ENCODE data around the gene PAFAH1B2. TPM values are rescaled to one million over a fixed set of nuclear protein-coding genes. Genes with fewer than 3 reads are reported as not detected.

Gene PAFAH1B2
- total RNA-seq, 1 experiment from 2014 or later = 154 TPM

- TF ChIP-seq CTCF (IDR thresholded peaks at IDR 0.05 in 2 of 3, conservative IDR thresholded peaks at IDR 0.05 in 1 of 3; ENCODE audit: borderline replicate concordance in 1 of 3, insufficient read depth in 1 of 3, low read depth in 2 of 3, low read length in 2 of 3) = no peak
- no peak for TF ChIP-seq ZFX (IDR thresholded peaks at IDR 0.05)
- no peak for TF ChIP-seq SRF (IDR thresholded peaks at IDR 0.05; ENCODE audit: low read depth)
- TF ChIP-seq MAX (IDR thresholded peaks at IDR 0.05) = no peak
- TF ChIP-seq ATF3 (IDR thresholded peaks at IDR 0.05) = no peak
Measured at GRCh38 chr11:117186431-117186761, 42.3 kb downstream of the PAFAH1B2 start (continued).

- Histone ChIP-seq H3K4me2 (ENCODE audit: low read length) (no peak overlapping the region), H3K27me3 (ENCODE audit: insufficient read depth, low read length) (no peaks in the 10 kb centered on the region), H3K27ac (ENCODE audit: low read depth, low read length) (no peak overlapping the region), H3K79me2 (ENCODE audit: insufficient read depth, low read length) (no peaks in the 10 kb centered on the region), H3K9ac (ENCODE audit: low read length) (no peak overlapping the region), H3K36me3 (ENCODE audit: control insufficient read depth in 1 of 2, insufficient read depth in 2 of 2, low read length in 2 of 2) (peaks cover 3 to 7% of the 10 kb centered on the region in 2 experiments; a peak in 2 of 4 replicates), H4K20me1 (ENCODE audit: insufficient read depth) (no peaks in the 10 kb centered on the region), H3K9me3 (ENCODE audit: control insufficient read depth in 1 of 2, insufficient read depth in 1 of 2, low read depth in 1 of 2, low read length in 2 of 2) (no peaks in the 10 kb centered on the region), H3K9me2 (ENCODE audit: insufficient read depth) (no peaks in the 10 kb centered on the region), H3K4me3 (replicated peaks in 1 of 2; ENCODE audit: low read depth in 1 of 2, low read length in 2 of 2) (no peak overlapping the region), H3K4me1 (ENCODE audit: control insufficient read depth in 1 of 2, insufficient read depth in 2 of 2, low read length in 2 of 2) (no peaks in the 10 kb centered on the region), H2AFZ (ENCODE audit: low read depth, low read length, poor library complexity, severe bottlenecking) (no peak overlapping the region)
- ChIA-PET CTCF (no interaction called here), POLR2A (no interaction called here), RAD21 (ENCODE audit: low non-redundant PET in 1 of 2, low total read pairs in 2 of 2, uncharacterized antibody in 2 of 2, unreplicated experiment in 2 of 2) (no interaction called here)
- intact Hi-C loops (cut with micrococcal nuclease) = no loop called here
- ATAC-seq = no peak
- no TSS peak for BruUV-seq (replicated peaks)
- no peak for TF ChIP-seq ATF3 (IDR thresholded peaks at IDR 0.05)
- no peak for TF ChIP-seq ZFX (IDR thresholded peaks at IDR 0.05)
- TF ChIP-seq CTCF (IDR thresholded peaks at IDR 0.05 in 2 of 3, conservative IDR thresholded peaks at IDR 0.05 in 1 of 3; ENCODE audit: borderline replicate concordance in 1 of 3, insufficient read depth in 1 of 3, low read depth in 2 of 3, low read length in 2 of 3) = no peak
- no peak for TF ChIP-seq CBX3 (IDR thresholded peaks at IDR 0.05; ENCODE audit: low read depth)
- no peak for TF ChIP-seq POLR2A (IDR thresholded peaks at IDR 0.05; ENCODE audit: borderline replicate concordance, extremely low read depth, insufficient read depth, insufficient read length)
- no peak for DNase-seq (ENCODE audit: low read depth, low spot score)
Measured at GRCh38 chr11:117187007-117187406, 42.9 kb downstream of the PAFAH1B2 start.

Measured in HCT116 (cell line).